Gastrocnemius medialis (tissue), 4 donors: ENCODE results near the gene MN1. TPM values are rescaled to one million over a fixed set of nuclear protein-coding genes. Genes with fewer than 3 reads are reported as not detected.

ENCODE experiments used
- ATAC-seq, 2 donors: fragments of 150-250 bp; one replicate each; pipeline ENCODE4 v1.9.1; 2016
- DNase-seq, 2 donors: peaks; one replicate each; pipeline ENCODE4 v3.0.0-alpha.2; 2019
- H3K27ac ChIP-seq, 4 donors: fragments of 200-600 bp; sonication (generic); 1 replicate in 1 of 4; 2 replicates in 3 of 4; pipeline ENCODE4 v1.5.1; 2016 to 2018; ENCODE audit warnings: mild to moderate bottlenecking in 2 of 4, moderate library complexity in 1 of 4
- H3K27me3 ChIP-seq, 3 donors: fragments of 200-600 bp; sonication (generic) in 2 of 3; 1 replicate in 1 of 3; 2 replicates in 2 of 3; pipeline versions ENCODE4 v1.5.1 to v1.6.0; 2016 to 2019; ENCODE audit warnings: mild to moderate bottlenecking in 1 of 3, moderate library complexity in 1 of 3
- H3K36me3 ChIP-seq, 2 donors: fragments of 200-600 bp; sonication (generic) in 1 of 2; one replicate each; pipeline ENCODE4 v1.5.1; 2017 to 2018
- H3K4me1 ChIP-seq, 2 donors: fragments of 200-600 bp; sonication (generic) in 1 of 2; one replicate each; pipeline ENCODE4 v1.5.1; 2016 to 2017; ENCODE audit warnings: mild to moderate bottlenecking in 2 of 2
- H3K4me3 ChIP-seq, 4 donors: fragments of 200-600 bp; sonication (generic) in 3 of 4; 1 replicate in 1 of 4; 2 replicates in 3 of 4; pipeline ENCODE4 v1.5.1; 2016 to 2019; ENCODE audit warnings: mild to moderate bottlenecking in 2 of 4
- H3K9me3 ChIP-seq, 3 donors: fragments of 200-600 bp; sonication (generic) in 2 of 3; 1 replicate in 1 of 3; 2 replicates in 2 of 3; pipeline ENCODE4 v1.5.1; 2016 to 2019
- CTCF ChIP-seq, 5 experiments: fragments of 450-650 bp in 3 of 5; fragments of 200-600 bp in 2 of 5; sonication (generic) in 2 of 5; IDR thresholded peaks in 4 of 5; conservative IDR thresholded peaks in 1 of 5; 1 replicate in 4 of 5; 2 replicates in 1 of 5; pipeline ENCODE4 v1.5.1; 2016 to 2019; ENCODE audit warnings: antibody characterized with exemption in 5 of 5, mild to moderate bottlenecking in 3 of 5, moderate library complexity in 3 of 5
- POLR2A ChIP-seq, 2 donors: fragments of 450-650 bp; IDR thresholded peaks; one replicate each; pipeline ENCODE4 v1.6.1; 2017; ENCODE audit warnings: antibody characterized with exemption in 2 of 2, mild to moderate bottlenecking in 2 of 2, moderate library complexity in 2 of 2
- in situ Hi-C, 4 donors: fragments of 200-750 bp; cut with MboI; loops; one replicate each; pipeline versions ENCODE4 v1.15.0 to v1.8.0; 2017; ENCODE audit warnings: low sequenced_read_pairs in 4 of 4
- intact Hi-C: fragments of 100-400 bp; cut with DNase I; formaldehyde crosslinking; loops from one replicate; pipeline ENCODE4 v1.15.1; 2023; ENCODE audit warnings: low total_unique reads
- total RNA-seq, 4 donors: library from RNA; depleted of rRNA; stranded (reverse); fragments of >200 nt; gene quantifications; one replicate each; pipeline versions ENCODE4 v1.1.0 to v1.2.3, GENCODE V29; 2016

MN1 gene
- total RNA-seq, 4 donors from 2014 or later, result 8.8 to 40.0 (median 36.6) TPM

GRCh38 chr22:27761665-27762064 is 39.9 kb downstream of the MN1 start:
- ATAC-seq (no peak), DNase-seq (no peak)
- H3K27ac ChIP-seq, result peak overlapping the region in 2 of 4 donors; percentile 0 to 7

GRCh38 chr22:27761000-27761399 is 40.6 kb downstream of the MN1 start:
- in situ Hi-C loops, result no loop called here

More at GRCh38 chr22:27761665-27762064, 39.9 kb downstream of the MN1 start:
- H3K27me3 ChIP-seq, result no peaks in the 10 kb centered on the region
- H3K9me3 ChIP-seq, result no peaks in the 10 kb centered on the region
- no peak for TF ChIP-seq POLR2A (IDR thresholded peaks at IDR 0.05)
- TF ChIP-seq CTCF (IDR thresholded peaks at IDR 0.05 in 4 of 5, conservative IDR thresholded peaks at IDR 0.05 in 1 of 5), result no peak
- H3K4me3 ChIP-seq, result no peak overlapping the region
- intact Hi-C loops, result no loop called here
- H3K36me3 ChIP-seq, result no peaks in the 10 kb centered on the region
- peaks cover 3 to 34% of the 10 kb centered on the region in 2 donors for H3K4me1 ChIP-seq
- in situ Hi-C loops, result no loop called here

GRCh38 chr22:27760474-27760873 is 41.1 kb downstream of the MN1 start:
- peak overlapping the region in 1 of 4 donors; percentile 29 for H3K27ac ChIP-seq

More at GRCh38 chr22:27761000-27761399, 40.6 kb downstream of the MN1 start:
- no peak for ATAC-seq
- TF ChIP-seq POLR2A (IDR thresholded peaks at IDR 0.05) (no peak), CTCF (IDR thresholded peaks at IDR 0.05 in 4 of 5, conservative IDR thresholded peaks at IDR 0.05 in 1 of 5) (no peak)
- H3K4me1 ChIP-seq, result peaks cover 3 to 34% of the 10 kb centered on the region in 2 donors
- no peaks in the 10 kb centered on the region for H3K36me3 ChIP-seq
- H3K27ac ChIP-seq, result peak overlapping the region in 3 of 4 donors; percentile 0 to 20 (median 7)
- DNase-seq, result no peak
- H3K4me3 ChIP-seq, result no peak overlapping the region
- no peaks in the 10 kb centered on the region for H3K9me3 ChIP-seq
- intact Hi-C loops, result no loop called here
- H3K27me3 ChIP-seq, result no peaks in the 10 kb centered on the region

GRCh38 chr22:27757928-27758525 is 43.5 kb downstream of the MN1 start:
- H3K27me3 ChIP-seq, result no peaks in the 10 kb centered on the region
- intact Hi-C loops (no loop called here), in situ Hi-C loops (no loop called here)
- peaks cover 13 to 41% of the 10 kb centered on the region in 2 donors for H3K4me1 ChIP-seq
- ATAC-seq, result peak in 1 of 2 donors; percentile 29
- TF ChIP-seq CTCF (IDR thresholded peaks at IDR 0.05 in 4 of 5, conservative IDR thresholded peaks at IDR 0.05 in 1 of 5) (no peak), POLR2A (IDR thresholded peaks at IDR 0.05) (no peak)
- no peaks in the 10 kb centered on the region for H3K9me3 ChIP-seq
- H3K4me3 ChIP-seq, result no peak overlapping the region
- DNase-seq, result no peak
- H3K27ac ChIP-seq, result peak overlapping the region; percentile 30 to 71 (median 54)
- H3K36me3 ChIP-seq, result no peaks in the 10 kb centered on the region

More at GRCh38 chr22:27760474-27760873, 41.1 kb downstream of the MN1 start:
- in situ Hi-C loops, result no loop called here
- no peaks in the 10 kb centered on the region for H3K27me3 ChIP-seq
- TF ChIP-seq CTCF (IDR thresholded peaks at IDR 0.05 in 4 of 5, conservative IDR thresholded peaks at IDR 0.05 in 1 of 5), result no peak
- no peak for TF ChIP-seq POLR2A (IDR thresholded peaks at IDR 0.05)
- no peaks in the 10 kb centered on the region for H3K9me3 ChIP-seq
- no peak overlapping the region for H3K4me3 ChIP-seq
- H3K4me1 ChIP-seq, result peaks cover 3 to 34% of the 10 kb centered on the region in 2 donors
- intact Hi-C loops, result no loop called here
- DNase-seq (no peak), ATAC-seq (no peak)
- H3K36me3 ChIP-seq, result no peaks in the 10 kb centered on the region
